ENCODE results near the gene KCTD7.
A peak's percentile ranks its signal among the peaks of the same experiment; 100 is the strongest.
"Not testable (repeated sequence)": the region's sequence is repeated elsewhere in the genome, so short reads cannot be mapped to it uniquely, and the experiment has no call there.

KCTD7 gene

GRCh38 chr7:66682350-66683093 is 53.8 kb downstream of the KCTD7 start:
- DNase-seq (ENCODE audit: low spot score), result peak; percentile 48

GRCh38 chr7:66683094-66683769 is 54.6 kb downstream of the KCTD7 start:
- DNase-seq (ENCODE audit: low spot score), result not testable (repeated sequence)

DNA sequence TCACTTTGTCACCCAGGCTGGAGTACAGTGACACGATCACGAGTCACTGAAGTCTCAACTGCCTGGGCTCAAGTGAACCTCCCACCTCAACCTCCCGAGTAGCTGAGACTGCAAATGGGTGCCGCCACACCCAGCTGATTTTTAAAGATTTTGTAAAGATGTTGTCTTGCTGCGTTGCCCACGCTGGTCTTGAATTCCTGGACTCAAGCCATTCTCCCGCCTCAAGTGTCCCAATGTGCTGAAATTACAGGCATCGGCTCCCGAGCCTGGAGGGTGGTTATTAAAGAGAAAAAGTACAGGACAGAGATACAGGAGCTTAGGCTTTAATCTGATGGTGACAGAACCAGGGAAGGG is 55.1 kb downstream of the KCTD7 start:
- no peak for DNase-seq (ENCODE audit: low spot score)

DNA sequence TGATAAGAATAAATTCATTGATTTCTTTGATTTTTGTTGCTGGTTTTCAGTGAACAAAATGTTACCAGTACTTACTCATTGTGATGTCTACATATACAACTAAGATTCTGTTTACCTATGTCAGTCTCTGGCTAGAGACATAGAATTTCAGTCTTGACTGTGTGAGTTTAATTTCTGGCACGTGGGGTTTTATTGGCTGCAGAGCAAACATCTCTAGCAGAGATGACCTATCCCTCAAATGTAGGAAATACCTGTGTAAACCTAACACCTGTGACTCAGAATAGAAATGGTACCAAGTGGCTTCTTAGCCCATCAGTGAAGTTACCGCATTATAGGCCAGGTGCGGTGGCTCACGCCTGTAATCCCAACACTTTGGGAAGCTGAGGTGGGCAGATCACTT is 57.0 kb downstream of the KCTD7 start:
- DNase-seq (ENCODE audit: low spot score), result not testable (repeated sequence)

DNA sequence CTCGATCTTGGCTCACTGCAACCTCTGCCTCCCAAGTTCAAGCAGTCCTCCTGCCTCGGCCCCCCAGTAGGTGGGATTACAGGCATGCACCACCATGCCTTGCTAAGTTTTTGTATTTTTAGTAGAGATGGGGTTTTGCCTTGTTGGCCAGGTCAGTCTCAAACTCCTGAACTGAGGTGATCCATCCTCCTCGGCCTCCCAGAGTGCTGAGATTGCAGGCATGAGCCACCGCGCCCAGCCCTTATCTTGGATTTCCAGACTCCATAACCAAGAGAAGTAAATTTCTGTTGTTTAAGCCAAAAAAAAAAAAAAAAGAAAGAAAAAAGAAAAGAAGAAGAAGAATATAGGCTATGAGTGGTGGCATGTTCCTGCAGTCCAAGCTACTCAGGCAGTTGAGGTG is 58.5 kb downstream of the KCTD7 start:
- DNase-seq (ENCODE audit: low spot score), result no peak

- DNase-seq (ENCODE audit: low spot score), result not testable (repeated sequence)
These were observed 59.0 kb downstream of the KCTD7 start for GRCh38 chr7:66687672-66688071.

GRCh38 chr7:66689081-66689480 is 60.4 kb downstream of the KCTD7 start:
- DNase-seq (ENCODE audit: low spot score), result no peak

DNA sequence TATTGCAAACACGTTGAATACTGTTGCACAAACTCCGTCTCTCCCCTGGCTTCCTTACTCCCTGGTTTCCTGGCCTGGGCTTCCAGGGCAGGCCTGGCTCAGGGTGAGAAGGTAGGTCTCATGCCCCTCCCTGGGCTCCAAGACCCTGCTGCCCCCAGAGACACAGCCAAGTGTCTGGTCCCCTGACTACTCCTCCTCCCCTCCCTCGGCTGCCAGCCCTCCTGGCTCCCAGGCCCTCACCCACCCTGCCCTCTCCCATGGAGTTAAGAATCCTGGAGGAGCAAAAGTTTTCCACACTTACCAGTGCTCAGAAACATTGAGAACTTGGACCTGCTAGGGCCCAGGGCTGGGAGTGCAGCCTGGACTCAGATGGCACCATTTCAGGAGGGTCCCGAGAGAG is 64.7 kb downstream of the KCTD7 start:
- DNase-seq (ENCODE audit: low spot score), result no peak

All from AG08396 (cell line).